ENCODE data around the gene WDR73. TPM values are rescaled to one million over a fixed set of nuclear protein-coding genes. Genes with fewer than 3 reads are reported as not detected.
"Not testable (repeated sequence)": the region's sequence is repeated elsewhere in the genome, so short reads cannot be mapped to it uniquely, and the experiment has no call there.

WDR73 gene
- total RNA-seq, 2 donors from 2014 or later = 5.3 to 12.0 TPM

DNA sequence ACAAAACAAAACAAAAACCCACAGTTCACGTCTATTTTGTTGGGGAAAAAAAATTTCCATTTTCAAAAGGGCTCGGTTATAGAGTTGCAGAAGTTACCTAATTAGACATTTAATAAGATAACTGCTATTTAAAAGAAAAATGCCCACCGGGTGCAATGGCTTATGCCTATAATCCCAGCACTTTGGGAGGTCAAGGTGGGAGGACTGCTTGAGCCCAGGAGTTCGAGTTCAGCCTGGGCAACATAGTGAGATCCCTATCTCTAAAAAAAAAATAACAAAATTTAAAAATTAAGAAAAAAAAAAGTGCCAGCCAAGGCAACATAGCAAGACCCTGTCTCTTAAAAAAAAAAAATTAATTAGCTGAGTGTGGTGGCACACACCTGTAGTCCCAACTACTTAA is 42.7 kb upstream of the WDR73 start:
- no peaks in the 10 kb centered on the region for H3K36me3 ChIP-seq
- no peaks in the 10 kb centered on the region for H3K9me3 ChIP-seq
- H3K27me3 ChIP-seq = no peaks in the 10 kb centered on the region
- TF ChIP-seq CTCF (IDR thresholded peaks at IDR 0.05) = no peak
- H3K4me3 ChIP-seq = no peak overlapping the region
- no peaks in the 10 kb centered on the region for H3K4me1 ChIP-seq
- no peak overlapping the region for H3K27ac ChIP-seq
- DNase-seq (ENCODE audit: low spot score) = no peak

GRCh38 chr15:84690342-84690741 is 36.3 kb upstream of the WDR73 start:
- Histone ChIP-seq H3K4me1 (no peaks in the 10 kb centered on the region), H3K36me3 (peaks cover 29% of the 10 kb centered on the region), H3K9me3 (no peaks in the 10 kb centered on the region), H3K27ac (no peak overlapping the region), H3K4me3 (no peak overlapping the region), H3K27me3 (no peaks in the 10 kb centered on the region)
- no peak for TF ChIP-seq CTCF (IDR thresholded peaks at IDR 0.05)
- DNase-seq (ENCODE audit: low spot score) = no peak

- Histone ChIP-seq H3K4me3 (no peak overlapping the region), H3K4me1 (no peaks in the 10 kb centered on the region), H3K27ac (no peak overlapping the region), H3K27me3 (no peaks in the 10 kb centered on the region), H3K36me3 (peaks cover 29% of the 10 kb centered on the region), H3K9me3 (no peaks in the 10 kb centered on the region)
- TF ChIP-seq CTCF (IDR thresholded peaks at IDR 0.05) = no peak
- no peak for DNase-seq (ENCODE audit: low spot score)
These were observed 35.8 kb upstream of the WDR73 start for GRCh38 chr15:84689858-84690257.

- H3K9me3 ChIP-seq; DNase-seq (ENCODE audit: low spot score); H3K4me1 ChIP-seq; H3K27me3 ChIP-seq; H3K4me3 ChIP-seq; H3K27ac ChIP-seq: not testable (repeated sequence)
- H3K36me3 ChIP-seq = peaks cover 28% of the 10 kb centered on the region
These were observed 32.4 kb upstream of the WDR73 start for GRCh38 chr15:84686446-84686845.

DNA sequence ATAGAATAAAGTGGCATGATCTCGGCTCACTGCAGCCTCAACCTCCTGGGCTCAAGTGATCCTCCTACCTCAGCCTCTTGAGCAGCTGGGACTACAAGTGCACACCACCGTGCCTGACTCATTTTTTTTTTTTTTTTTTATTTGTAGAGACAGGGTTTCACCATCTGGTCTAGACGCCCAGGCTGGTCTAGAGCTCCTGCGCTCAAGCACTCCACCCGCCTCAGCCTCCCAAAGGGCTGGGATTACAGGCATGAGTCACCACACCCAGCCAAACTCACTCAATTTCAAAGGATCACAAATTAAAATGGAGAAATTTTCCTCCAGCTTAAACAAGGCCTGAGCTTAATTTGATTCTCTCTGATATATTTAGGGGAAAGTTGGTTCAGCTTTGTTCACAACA is 31.2 kb upstream of the WDR73 start:
- Histone ChIP-seq H3K4me1 (no peaks in the 10 kb centered on the region), H3K4me3 (no peak overlapping the region), H3K27ac (peak overlapping the region in 1 of 2 donors; percentile 49), H3K36me3 (peaks cover 21% of the 10 kb centered on the region), H3K27me3 (no peaks in the 10 kb centered on the region), H3K9me3 (no peaks in the 10 kb centered on the region)
- DNase-seq (ENCODE audit: low spot score) = peak; percentile 68
- TF ChIP-seq CTCF (IDR thresholded peaks at IDR 0.05) = no peak

GRCh38 chr15:84684092-84684491 is 30.0 kb upstream of the WDR73 start:
- no peaks in the 10 kb centered on the region for H3K4me1 ChIP-seq
- H3K27ac ChIP-seq = no peak overlapping the region
- no peaks in the 10 kb centered on the region for H3K27me3 ChIP-seq
- no peak overlapping the region for H3K4me3 ChIP-seq
- no peak for TF ChIP-seq CTCF (IDR thresholded peaks at IDR 0.05)
- no peak for DNase-seq (ENCODE audit: low spot score)
- H3K9me3 ChIP-seq = no peaks in the 10 kb centered on the region
- peaks cover 25% of the 10 kb centered on the region for H3K36me3 ChIP-seq
